Peyer's patch (tissue), 4 donors: ENCODE measurements around the gene IDH3B. TPM values are rescaled to one million over a fixed set of nuclear protein-coding genes. Genes with fewer than 3 reads are reported as not detected.

Experiments used
- DNase-seq, 3 donors: peaks; one replicate each; pipeline ENCODE4 v3.0.0-alpha.2; 2017 to 2019
- H3K27ac ChIP-seq, 4 donors: fragments of 200-600 bp; sonication (generic); one replicate each; pipeline ENCODE4 v1.5.1; 2016 to 2019
- H3K27me3 ChIP-seq, 2 donors: fragments of 200-600 bp; sonication (generic); one replicate each; pipeline ENCODE4 v1.5.1; 2019
- H3K36me3 ChIP-seq, 3 donors: fragments of 200-600 bp; sonication (generic); one replicate each; pipeline ENCODE4 v1.5.1; 2016 to 2019
- H3K4me1 ChIP-seq, 4 donors: fragments of 200-600 bp; sonication (generic); one replicate each; pipeline ENCODE4 v1.5.1; 2016 to 2019
- H3K4me3 ChIP-seq, 4 donors: fragments of 200-600 bp; sonication (generic); 1 replicate in 3 of 4; 2 replicates in 1 of 4; pipeline ENCODE4 v1.5.1; 2016 to 2019; ENCODE audit warnings: mild to moderate bottlenecking in 1 of 4
- H3K9me3 ChIP-seq, 4 donors: fragments of 200-600 bp; sonication (generic); one replicate each; pipeline ENCODE4 v1.5.1; 2016 to 2019; ENCODE audit warnings: mild to moderate bottlenecking in 1 of 4
- CTCF ChIP-seq, 6 experiments: fragments of 450-650 bp in 4 of 6; fragments of 200-600 bp in 2 of 6; sonication (generic) in 1 of 6; IDR thresholded peaks; one replicate each; pipeline ENCODE4 v1.5.1; 2017 to 2019; ENCODE audit warnings: antibody characterized with exemption in 6 of 6, mild to moderate bottlenecking in 3 of 6, moderate library complexity in 1 of 6
- POLR2A ChIP-seq, 2 donors: fragments of 450-650 bp; IDR thresholded peaks; one replicate each; pipeline ENCODE4 v1.5.1; 2017; ENCODE audit warnings: antibody characterized with exemption in 2 of 2, mild to moderate bottlenecking in 2 of 2, moderate library complexity in 2 of 2
- total RNA-seq, 4 donors: library from RNA; depleted of rRNA; stranded (reverse); fragments of >200 nt; gene quantifications; one replicate each; pipeline ENCODE4 v1.1.0, GENCODE V29; 2016

The IDH3B gene
- 100 to 1,000 TPM; 113 to 156 (median 134) TPM for total RNA-seq

GRCh38 chr20:2663887-2664719, at the start of gene IDH3B:
TSS of gene IDH3B (minus strand) at chr20:2664216. CDS start at chr20:2664188, 28 bp downstream.
- no peak for TF ChIP-seq CTCF (IDR thresholded peaks at IDR 0.05)
- TF ChIP-seq POLR2A (IDR thresholded peaks at IDR 0.05), result peak; percentile 77 to 85

GRCh38 chr20:2713285-2713684, 49.3 kb upstream of the IDH3B start:
- DNase-seq, result no peak
- no peaks in the 10 kb centered on the region for H3K4me1 ChIP-seq
- H3K36me3 ChIP-seq, result no peaks in the 10 kb centered on the region
- H3K9me3 ChIP-seq, result peaks cover 0 to 6% (median 0%) of the 10 kb centered on the region in 4 donors
- no peaks in the 10 kb centered on the region for H3K27me3 ChIP-seq
- no peak overlapping the region for H3K4me3 ChIP-seq
- TF ChIP-seq CTCF (IDR thresholded peaks at IDR 0.05) (peak in 2 of 6 experiments; percentile 29 to 34), POLR2A (IDR thresholded peaks at IDR 0.05) (no peak)
- no peak overlapping the region for H3K27ac ChIP-seq

More at GRCh38 chr20:2663887-2664719, at the start of gene IDH3B:
- Histone ChIP-seq H3K36me3 (peaks cover 0 to 36% (median 0%) of the 10 kb centered on the region in 3 donors), H3K27me3 (no peaks in the 10 kb centered on the region), H3K4me3 (peak within 1 kb of the TSS; percentile 73 to 91 (median 84)), H3K9me3 (no peaks in the 10 kb centered on the region), H3K27ac (peak within 1 kb of the TSS; percentile 73 to 92 (median 82)), H3K4me1 (peaks cover 0 to 11% (median 6%) of the 10 kb centered on the region in 4 donors)
- DNase-seq, result peak; percentile 89 to 97 (median 94)

- no peak overlapping the region for H3K27ac ChIP-seq
- H3K9me3 ChIP-seq, result no peaks in the 10 kb centered on the region
- peak in 1 of 3 donors; percentile 40 for DNase-seq
- H3K4me1 ChIP-seq, result no peaks in the 10 kb centered on the region
- no peak overlapping the region for H3K4me3 ChIP-seq
- H3K36me3 ChIP-seq, result no peaks in the 10 kb centered on the region
- no peak for TF ChIP-seq POLR2A (IDR thresholded peaks at IDR 0.05)
- TF ChIP-seq CTCF (IDR thresholded peaks at IDR 0.05), result no peak
- H3K27me3 ChIP-seq, result no peaks in the 10 kb centered on the region
These were observed 45.4 kb upstream of the IDH3B start for GRCh38 chr20:2709205-2709981.

- Histone ChIP-seq H3K27me3 (no peaks in the 10 kb centered on the region), H3K36me3 (no peaks in the 10 kb centered on the region), H3K9me3 (no peaks in the 10 kb centered on the region), H3K4me3 (no peak overlapping the region), H3K4me1 (no peaks in the 10 kb centered on the region), H3K27ac (no peak overlapping the region)
- TF ChIP-seq POLR2A (IDR thresholded peaks at IDR 0.05) (no peak), CTCF (IDR thresholded peaks at IDR 0.05) (no peak)
- peak in 1 of 3 donors; percentile 26 for DNase-seq
These were observed 44.6 kb upstream of the IDH3B start for GRCh38 chr20:2708665-2709064.

- no peaks in the 10 kb centered on the region for H3K9me3 ChIP-seq
- no peak overlapping the region for H3K27ac ChIP-seq
- peak in 1 of 3 donors; percentile 35 for DNase-seq
- TF ChIP-seq CTCF (IDR thresholded peaks at IDR 0.05) (no peak), POLR2A (IDR thresholded peaks at IDR 0.05) (no peak)
- H3K4me3 ChIP-seq, result no peak overlapping the region
- H3K36me3 ChIP-seq, result no peaks in the 10 kb centered on the region
- no peaks in the 10 kb centered on the region for H3K27me3 ChIP-seq
- no peaks in the 10 kb centered on the region for H3K4me1 ChIP-seq
These were observed 44.0 kb upstream of the IDH3B start for GRCh38 chr20:2708073-2708415.
